Endothelial cell of umbilical vein (primary cell): ENCODE results near the gene LRCH3.

Experiments
- CTCF ChIP-seq, 2 donors: IDR thresholded peaks; 1 replicate in 1 of 2; 2 replicates in 1 of 2; pipeline ENCODE4 v1.5.1; 2011; ENCODE audit warnings: low read length in 2 of 2, mild to moderate bottlenecking in 2 of 2, moderate library complexity in 2 of 2, control low read depth in 1 of 2, inconsistent platforms in 1 of 2, low read depth in 1 of 2; ENCODE audit not compliant: insufficient read depth in 1 of 2; ENCODE audit errors: extremely low read depth in 1 of 2
- EZH2 ChIP-seq: IDR thresholded peaks from 2 replicates; pipeline ENCODE4 v1.6.1; 2012; ENCODE audit warnings: borderline replicate concordance, low read depth, mild to moderate bottlenecking, moderate library complexity, low read length, inconsistent platforms; ENCODE audit not compliant: severe bottlenecking
- GATA2 ChIP-seq: IDR thresholded peaks from 2 replicates; pipeline ENCODE4 v1.7.0; 2011; ENCODE audit warnings: low read depth, mild to moderate bottlenecking, moderate library complexity, mixed read lengths, low read length; ENCODE audit not compliant: insufficient read length, insufficient read depth
- MYC ChIP-seq: IDR thresholded peaks from one replicate; pipeline ENCODE4 v1.6.1; 2011; ENCODE audit warnings: mild to moderate bottlenecking, low read depth, low read length
- POLR2A ChIP-seq: IDR thresholded peaks from 2 replicates; pipeline ENCODE4 v1.6.1; 2012; ENCODE audit warnings: low read depth, mild to moderate bottlenecking, control low read depth, low read length
- POLR2AphosphoS5 ChIP-seq: IDR thresholded peaks from 2 replicates; pipeline ENCODE4 v1.6.1; 2012; ENCODE audit warnings: low read depth, mild to moderate bottlenecking, control low read depth, low read length, moderate library complexity; ENCODE audit not compliant: insufficient read depth

GRCh38 chr3:197874653-197875052 is 83.6 kb downstream of the LRCH3 start:
- TF ChIP-seq POLR2AphosphoS5: no peak
- no peak for TF ChIP-seq GATA2
- no peak for TF ChIP-seq CTCF (IDR thresholded peaks at IDR 0.05; ENCODE audit: extremely low read depth in 1 of 2, insufficient read depth in 1 of 2, low read depth in 1 of 2, low read length in 2 of 2)
- TF ChIP-seq EZH2: no peak
- TF ChIP-seq MYC: no peak
- no peak for TF ChIP-seq POLR2A
